Mammary epithelial cell (primary cell): ENCODE measurements around the gene ACYP2.

Experiments used
- EZH2 ChIP-seq: IDR thresholded peaks from 2 replicates; pipeline ENCODE4 v1.6.1; 2012; ENCODE audit warnings: low read length, inconsistent platforms, borderline replicate concordance
- TF ChIP-seq, protein P1 (sequence below), 2 donors: IDR thresholded peaks in 1 of 2; conservative IDR thresholded peaks in 1 of 2; 2 replicates each; pipeline ENCODE4 v1.5.1; 2011 to 2012; ENCODE audit warnings: inconsistent platforms in 2 of 2, low read length in 2 of 2, mild to moderate bottlenecking in 2 of 2, control low read depth in 1 of 2, low read depth in 1 of 2; ENCODE audit not compliant: insufficient read depth in 1 of 2; ENCODE audit errors: extremely low read depth in 1 of 2

DNA sequence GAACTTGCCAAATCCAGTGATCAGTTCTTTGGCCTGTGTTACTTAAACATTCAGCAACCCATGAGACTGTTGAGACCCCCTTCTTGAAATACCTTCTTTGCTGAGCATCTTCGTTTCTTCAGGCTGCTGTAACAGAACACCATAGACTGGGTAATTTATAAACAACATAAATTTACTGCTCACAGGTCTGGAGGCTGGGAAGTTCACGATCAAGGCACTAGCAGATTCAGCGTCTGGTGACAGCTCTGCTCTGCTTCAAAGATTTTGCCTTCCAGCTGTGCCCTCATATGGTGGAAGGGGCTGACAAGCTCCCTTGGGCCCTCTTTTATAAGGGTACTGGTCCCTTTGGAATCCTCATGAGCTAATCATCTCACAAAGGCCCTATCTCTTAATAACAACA lies 169.4 kb downstream of the ACYP2 start:
- TF ChIP-seq EZH2, result no peak
- TF ChIP-seq, protein P1, sequence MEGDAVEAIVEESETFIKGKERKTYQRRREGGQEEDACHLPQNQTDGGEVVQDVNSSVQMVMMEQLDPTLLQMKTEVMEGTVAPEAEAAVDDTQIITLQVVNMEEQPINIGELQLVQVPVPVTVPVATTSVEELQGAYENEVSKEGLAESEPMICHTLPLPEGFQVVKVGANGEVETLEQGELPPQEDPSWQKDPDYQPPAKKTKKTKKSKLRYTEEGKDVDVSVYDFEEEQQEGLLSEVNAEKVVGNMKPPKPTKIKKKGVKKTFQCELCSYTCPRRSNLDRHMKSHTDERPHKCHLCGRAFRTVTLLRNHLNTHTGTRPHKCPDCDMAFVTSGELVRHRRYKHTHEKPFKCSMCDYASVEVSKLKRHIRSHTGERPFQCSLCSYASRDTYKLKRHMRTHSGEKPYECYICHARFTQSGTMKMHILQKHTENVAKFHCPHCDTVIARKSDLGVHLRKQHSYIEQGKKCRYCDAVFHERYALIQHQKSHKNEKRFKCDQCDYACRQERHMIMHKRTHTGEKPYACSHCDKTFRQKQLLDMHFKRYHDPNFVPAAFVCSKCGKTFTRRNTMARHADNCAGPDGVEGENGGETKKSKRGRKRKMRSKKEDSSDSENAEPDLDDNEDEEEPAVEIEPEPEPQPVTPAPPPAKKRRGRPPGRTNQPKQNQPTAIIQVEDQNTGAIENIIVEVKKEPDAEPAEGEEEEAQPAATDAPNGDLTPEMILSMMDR (conservative IDR thresholded peaks at IDR 0.05 in 1 of 2, IDR thresholded peaks at IDR 0.05 in 1 of 2; ENCODE audit: extremely low read depth in 1 of 2, insufficient read depth in 1 of 2, low read depth in 1 of 2, low read length in 2 of 2), result no peak
